HepG2 (cell line): ENCODE results near the gene PDSS2. TPM values are rescaled to one million over a fixed set of nuclear protein-coding genes. Genes with fewer than 3 reads are reported as not detected.

Experiments
- ATF5 ChIP-seq: sonication (generic); formaldehyde crosslinking; IDR thresholded peaks from 2 replicates; pipeline ENCODE4 v1.4.0; 2020; ENCODE audit warnings: mild to moderate bottlenecking, low read depth, missing genetic modification reagents
- MAF1 ChIP-seq: sonication (generic); formaldehyde crosslinking; IDR thresholded peaks from 2 replicates; pipeline ENCODE4 v1.5.0; 2020; ENCODE audit warnings: missing genetic modification reagents, borderline replicate concordance
- MAFK ChIP-seq, 2 experiments: IDR thresholded peaks in 1 of 2; conservative IDR thresholded peaks in 1 of 2; 2 replicates each; pipeline ENCODE4 v1.6.1; 2011; ENCODE audit warnings: improper control_type of control experiment in 2 of 2, low read length in 2 of 2
- NFIC ChIP-seq: IDR thresholded peaks from 2 replicates; pipeline ENCODE4 v1.6.1; 2012; ENCODE audit warnings: mild to moderate bottlenecking, low read length, inconsistent platforms
- NFKB2 ChIP-seq: sonication (generic); formaldehyde crosslinking; IDR thresholded peaks from 2 replicates; pipeline ENCODE4 v1.4.0; 2020; ENCODE audit warnings: missing genetic modification reagents, borderline replicate concordance
- RCOR2 ChIP-seq: IDR thresholded peaks from 2 replicates; pipeline ENCODE4 v1.6.1; 2016; ENCODE audit warnings: missing biosample characterization, missing genetic modification reagents
- RFXANK ChIP-seq: IDR thresholded peaks from 2 replicates; pipeline ENCODE4 v1.6.1; 2016
- SALL1 ChIP-seq: sonication (generic); formaldehyde crosslinking; IDR thresholded peaks from 2 replicates; pipeline ENCODE4 v1.8.0; 2022; ENCODE audit warnings: mild to moderate bottlenecking, missing genetic modification reagents
- SP1 ChIP-seq, 2 experiments: fragments of 450-650 bp in 1 of 2; sonication (generic) in 1 of 2; formaldehyde crosslinking in 1 of 2; IDR thresholded peaks; 2 replicates each; pipeline versions ENCODE4 v1.4.0 to v1.6.1; 2016 to 2020; ENCODE audit warnings: missing genetic modification reagents in 1 of 2
- SP140L ChIP-seq: sonication (generic); formaldehyde crosslinking; IDR thresholded peaks from 2 replicates; pipeline ENCODE4 v1.4.0; 2020; ENCODE audit warnings: missing genetic modification reagents, borderline replicate concordance
- TCF7 ChIP-seq: sonication (generic); IDR thresholded peaks from 2 replicates; pipeline ENCODE4 v1.6.1; 2016; ENCODE audit warnings: antibody characterized with exemption, low read depth
- TEAD3 ChIP-seq: optimal IDR thresholded peaks from 2 replicates; pipeline ENCODE3; 2016; ENCODE audit warnings: borderline replicate concordance
- UBTF ChIP-seq: sonication (generic); formaldehyde crosslinking; IDR thresholded peaks from 2 replicates; pipeline ENCODE4 v1.4.0; 2020; ENCODE audit warnings: mild to moderate bottlenecking, missing genetic modification reagents
- ZKSCAN1 ChIP-seq: fragments of 150-350 bp; IDR thresholded peaks from 2 replicates; pipeline ENCODE4 v1.6.1; 2014; ENCODE audit warnings: low read length
- ZNF3 ChIP-seq: IDR thresholded peaks from 2 replicates; pipeline ENCODE4 v1.7.0; 2017; ENCODE audit warnings: inconsistent platforms
- ZNF317 ChIP-seq: sonication (generic); formaldehyde crosslinking; IDR thresholded peaks from 2 replicates; pipeline ENCODE4 v1.5.0; 2020; ENCODE audit warnings: mild to moderate bottlenecking, missing genetic modification reagents
- ZNF326 ChIP-seq: sonication (generic); formaldehyde crosslinking; IDR thresholded peaks from 2 replicates; pipeline ENCODE4 v1.4.0; 2020; ENCODE audit warnings: missing genetic modification reagents, borderline replicate concordance
- ZNF546 ChIP-seq: sonication (generic); formaldehyde crosslinking; conservative IDR thresholded peaks from 2 replicates; pipeline ENCODE4 v1.8.1; 2023; ENCODE audit warnings: mild to moderate bottlenecking, missing genetic modification reagents
- ZNF558 ChIP-seq: sonication (generic); formaldehyde crosslinking; IDR thresholded peaks from 2 replicates; pipeline ENCODE4 v1.9.0; 2022; ENCODE audit warnings: mild to moderate bottlenecking, missing genetic modification reagents, borderline replicate concordance
- ZNF576 ChIP-seq: sonication (generic); formaldehyde crosslinking; IDR thresholded peaks from 2 replicates; pipeline ENCODE4 v1.4.0; 2020; ENCODE audit warnings: mild to moderate bottlenecking, missing genetic modification reagents
- ZNF75D ChIP-seq: sonication (generic); formaldehyde crosslinking; IDR thresholded peaks from 2 replicates; pipeline ENCODE4 v1.8.1; 2023; ENCODE audit warnings: missing genetic modification reagents, mild to moderate bottlenecking, borderline replicate concordance
- ZNF768 ChIP-seq: sonication (generic); formaldehyde crosslinking; IDR thresholded peaks from 2 replicates; pipeline ENCODE4 v1.4.0; 2020; ENCODE audit warnings: missing genetic modification reagents
- ZNF839 ChIP-seq: sonication (generic); formaldehyde crosslinking; IDR thresholded peaks from 2 replicates; pipeline ENCODE4 v1.4.0; 2020; ENCODE audit warnings: missing genetic modification reagents, mild to moderate bottlenecking, borderline replicate concordance
- ZNF891 ChIP-seq: sonication (generic); formaldehyde crosslinking; IDR thresholded peaks from 2 replicates; pipeline ENCODE4 v1.5.0; 2020; ENCODE audit warnings: mild to moderate bottlenecking, missing genetic modification reagents
- ZSCAN25 ChIP-seq: sonication (generic); formaldehyde crosslinking; IDR thresholded peaks from 2 replicates; pipeline ENCODE4 v1.8.0; 2022; ENCODE audit warnings: mild to moderate bottlenecking, missing genetic modification reagents
- ZSCAN29 ChIP-seq: sonication (generic); formaldehyde crosslinking; conservative IDR thresholded peaks from 2 replicates; pipeline ENCODE4 v1.4.0; 2020; ENCODE audit warnings: mild to moderate bottlenecking, missing genetic modification reagents
- ZSCAN9 ChIP-seq: IDR thresholded peaks from 2 replicates; pipeline ENCODE4 v1.6.1; 2016; ENCODE audit warnings: borderline replicate concordance
- polyA plus RNA-seq, 8 experiments: library from polyadenylated mRNA; depleted of rRNA in 3 of 8; stranded (reverse) in 7 of 8; unstranded in 1 of 8; fragments of >200 nt; fragmentation: Illumina TruSeq in 4 of 8; extraction: Trizol in 4 of 8; gene quantifications; 2 replicates each; pipeline versions ENCODE4 v1.2.1 to v1.2.3, GENCODE V29; 2011 to 2016; ENCODE audit warnings: low read depth in 4 of 8, missing spikeins in 1 of 8, mixed read lengths in 1 of 8; ENCODE audit not compliant: insufficient read depth in 1 of 8
- total RNA-seq, 5 experiments: library from RNA; depleted of rRNA; stranded (reverse); fragments of >200 nt; fragmentation: Illumina TruSeq; extraction: Trizol; gene quantifications; 2 replicates each; pipeline ENCODE4 v1.2.3, GENCODE V29; 2016; ENCODE audit warnings: low read depth in 1 of 5
- TF ChIP-seq, protein P1 (sequence below): sonication (generic); formaldehyde crosslinking; IDR thresholded peaks from 2 replicates; pipeline ENCODE4 v1.4.0; 2020; ENCODE audit warnings: missing genetic modification reagents, borderline replicate concordance

PDSS2 gene
- total and polyA plus RNA-seq, 2 of the 13 experiments (the other 11 are each of a cell fraction or from before 2014, with no cell fraction given) = 16.2 to 17.0 TPM

DNA sequence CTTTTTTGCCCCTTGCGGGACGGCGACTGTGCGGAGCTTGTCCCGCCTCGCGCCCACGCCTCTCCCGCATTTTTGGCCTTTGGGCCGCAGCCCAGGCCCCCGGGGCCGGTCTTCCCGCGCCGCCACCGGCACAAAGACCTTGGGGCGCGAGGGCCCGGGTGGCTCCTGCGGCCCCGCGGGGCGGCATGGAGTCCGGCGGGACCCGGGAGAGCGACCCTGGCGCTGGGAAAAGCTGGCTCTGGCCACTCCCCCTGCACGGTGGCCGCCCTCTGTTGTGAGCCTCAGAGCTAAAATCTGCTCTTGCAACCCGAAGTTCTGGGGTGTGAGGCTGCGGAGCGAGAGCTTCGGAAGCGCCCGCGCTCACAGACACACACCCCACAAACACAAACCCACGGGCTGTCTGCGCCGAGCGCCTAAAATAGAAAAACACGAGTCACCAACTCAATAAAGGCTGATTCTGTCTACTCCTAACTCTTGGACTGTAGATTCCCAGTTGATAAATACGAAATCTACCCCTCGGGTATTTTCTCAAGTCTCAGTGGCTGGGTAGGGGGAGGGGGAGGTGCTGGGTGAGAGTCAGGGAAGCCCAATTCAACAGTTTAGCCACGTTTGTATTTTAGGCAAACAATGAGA, 343.6 kb downstream of the PDSS2 start (continued):
- TF ChIP-seq ZNF768 (CRISPR knock-in tag) = peak; percentile 58; the same call in 1 of the 2 replicates
- no peak for TF ChIP-seq NFIC
- peak; percentile 81; the same call in 1 of the 2 replicates for TF ChIP-seq NFKB2 (CRISPR knock-in tag)
- no peak for TF ChIP-seq ZNF75D (CRISPR knock-in tag)
- no peak for TF ChIP-seq ZKSCAN1
- no peak for TF ChIP-seq ZNF558 (CRISPR knock-in tag)
- no peak for TF ChIP-seq RCOR2 (CRISPR knock-in tag)
- TF ChIP-seq ZNF317 = no peak
- peak; percentile 63 for TF ChIP-seq ZNF891 (CRISPR knock-in tag)
- no peak for TF ChIP-seq ZNF839
- TF ChIP-seq ATF5 = no peak
- peak; percentile 20 for TF ChIP-seq TEAD3 (CRISPR knock-in tag)
- TF ChIP-seq ZNF3 (CRISPR knock-in tag) = no peak; the same call in 1 of the 2 replicates
- TF ChIP-seq SP1 (IDR thresholded peaks at IDR 0.05) = no peak
- no peak for TF ChIP-seq SP1 (CRISPR knock-in tag; IDR thresholded peaks at IDR 0.05)
- TF ChIP-seq ZNF546 = no peak
- peak; percentile 92 for TF ChIP-seq UBTF (CRISPR knock-in tag)
- TF ChIP-seq ZNF326 = no peak
- TF ChIP-seq ZSCAN29 (CRISPR knock-in tag) = peak; percentile 51; the same call in 1 of the 2 replicates
- TF ChIP-seq SALL1 (CRISPR knock-in tag) = peak; percentile 62
- TF ChIP-seq ZSCAN9 = no peak
- TF ChIP-seq, protein P1, sequence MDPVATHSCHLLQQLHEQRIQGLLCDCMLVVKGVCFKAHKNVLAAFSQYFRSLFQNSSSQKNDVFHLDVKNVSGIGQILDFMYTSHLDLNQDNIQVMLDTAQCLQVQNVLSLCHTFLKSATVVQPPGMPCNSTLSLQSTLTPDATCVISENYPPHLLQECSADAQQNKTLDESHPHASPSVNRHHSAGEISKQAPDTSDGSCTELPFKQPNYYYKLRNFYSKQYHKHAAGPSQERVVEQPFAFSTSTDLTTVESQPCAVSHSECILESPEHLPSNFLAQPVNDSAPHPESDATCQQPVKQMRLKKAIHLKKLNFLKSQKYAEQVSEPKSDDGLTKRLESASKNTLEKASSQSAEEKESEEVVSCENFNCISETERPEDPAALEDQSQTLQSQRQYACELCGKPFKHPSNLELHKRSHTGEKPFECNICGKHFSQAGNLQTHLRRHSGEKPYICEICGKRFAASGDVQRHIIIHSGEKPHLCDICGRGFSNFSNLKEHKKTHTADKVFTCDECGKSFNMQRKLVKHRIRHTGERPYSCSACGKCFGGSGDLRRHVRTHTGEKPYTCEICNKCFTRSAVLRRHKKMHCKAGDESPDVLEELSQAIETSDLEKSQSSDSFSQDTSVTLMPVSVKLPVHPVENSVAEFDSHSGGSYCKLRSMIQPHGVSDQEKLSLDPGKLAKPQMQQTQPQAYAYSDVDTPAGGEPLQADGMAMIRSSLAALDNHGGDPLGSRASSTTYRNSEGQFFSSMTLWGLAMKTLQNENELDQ = no peak
- no peak for TF ChIP-seq RFXANK (CRISPR knock-in tag)
- TF ChIP-seq MAF1 (CRISPR knock-in tag) = no peak
- no peak for TF ChIP-seq MAFK (conservative IDR thresholded peaks at IDR 0.05 in 1 of 2, IDR thresholded peaks at IDR 0.05 in 1 of 2; ENCODE audit: low read length in 2 of 2)
- TF ChIP-seq TCF7 = no peak
- TF ChIP-seq ZNF576 (CRISPR knock-in tag) = no peak
- peak; percentile 52; the same call in 1 of the 2 replicates for TF ChIP-seq SP140L
- TF ChIP-seq ZSCAN25 (CRISPR knock-in tag) = no peak
